GM23338 (cell line): ENCODE results near the gene TTC3. TPM values are rescaled to one million over a fixed set of nuclear protein-coding genes. Genes with fewer than 3 reads are reported as not detected.
A peak's percentile ranks its signal among the peaks of the same experiment; 100 is the strongest.

Experiments
- ATAC-seq: fragments of 200-7000 bp; cut with Tn5 transposase; 3 replicates; pipeline ENCODE4 v1.9.1; 2020
- DNase-seq: peaks from one replicate; pipeline ENCODE4 v3.0.0-alpha.2; 2015; ENCODE audit warnings: low spot score
- H2AFZ ChIP-seq: fragments of 200-600 bp; sonication (generic); 2 replicates; pipeline ENCODE4 v1.8.0; 2016; ENCODE audit warnings: antibody characterized with exemption, mild to moderate bottlenecking, moderate library complexity
- H3F3A ChIP-seq: fragments of 200-600 bp; sonication (generic); replicated peaks from 2 replicates; pipeline ENCODE4 v1.8.0; 2017; ENCODE audit warnings: antibody characterized with exemption, mixed run types, low read depth
- H3K27ac ChIP-seq: fragments of 200-600 bp; sonication (generic); 2 replicates; pipeline ENCODE4 v1.6.1; 2016; ENCODE audit warnings: low read depth
- H3K27me3 ChIP-seq: fragments of 200-600 bp; sonication (generic); 2 replicates; pipeline ENCODE4 v1.8.0; 2016; ENCODE audit warnings: mild to moderate bottlenecking, mixed run types, moderate library complexity; ENCODE audit not compliant: insufficient read depth
- H3K36me3 ChIP-seq: fragments of 200-600 bp; sonication (generic); 2 replicates; pipeline ENCODE4 v1.8.0; 2016; ENCODE audit warnings: mild to moderate bottlenecking; ENCODE audit not compliant: insufficient read depth
- H3K4me1 ChIP-seq: fragments of 200-600 bp; sonication (generic); 2 replicates; pipeline ENCODE4 v1.8.0; 2016; ENCODE audit warnings: mild to moderate bottlenecking, moderate library complexity; ENCODE audit not compliant: insufficient read depth
- H3K4me2 ChIP-seq: fragments of 200-600 bp; sonication (generic); 2 replicates; pipeline ENCODE4 v1.7.1; 2017; ENCODE audit warnings: mixed run types
- H3K4me3 ChIP-seq: fragments of 200-600 bp; sonication (generic); 2 replicates; pipeline ENCODE4 v1.6.1; 2016; ENCODE audit warnings: mixed run types
- H3K79me2 ChIP-seq: fragments of 200-600 bp; sonication (generic); replicated peaks from 2 replicates; pipeline ENCODE4 v1.8.0; 2017; ENCODE audit warnings: mild to moderate bottlenecking; ENCODE audit not compliant: insufficient read depth
- H3K9me2 ChIP-seq: fragments of 200-600 bp; sonication (generic); 2 replicates; pipeline ENCODE4 v1.8.0; 2017; ENCODE audit not compliant: insufficient read depth
- H4K20me1 ChIP-seq: fragments of 200-600 bp; sonication (generic); replicated peaks from 2 replicates; pipeline ENCODE4 v1.8.0; 2017; ENCODE audit warnings: mild to moderate bottlenecking; ENCODE audit not compliant: insufficient read depth
- H3K27ac Mint-ChIP-seq: 2 replicates; pipeline ENCODE4 v1.8.0; 2020; ENCODE audit warnings: inconsistent platforms, mild to moderate bottlenecking, moderate library complexity, mixed read lengths
- H3K27me3 Mint-ChIP-seq: 3 replicates; pipeline ENCODE4 v1.8.0; 2022; ENCODE audit warnings: low read depth, mild to moderate bottlenecking, moderate library complexity, mixed read lengths, inconsistent platforms; ENCODE audit not compliant: insufficient read depth, poor library complexity
- H3K36me3 Mint-ChIP-seq: 3 replicates; pipeline ENCODE4 v1.8.0; 2021; ENCODE audit warnings: low read depth, mild to moderate bottlenecking, inconsistent platforms, moderate library complexity, mixed read lengths
- H3K4me1 Mint-ChIP-seq: 3 replicates; pipeline ENCODE4 v1.8.0; 2020; ENCODE audit warnings: mild to moderate bottlenecking, inconsistent platforms, mixed read lengths
- H3K4me3 Mint-ChIP-seq: 3 replicates; pipeline ENCODE4 v1.8.0; 2021; ENCODE audit warnings: moderate library complexity, mild to moderate bottlenecking, inconsistent platforms, mixed read lengths
- H3K9me3 Mint-ChIP-seq: 3 replicates; pipeline ENCODE4 v1.8.0; 2020; ENCODE audit warnings: moderate library complexity, mild to moderate bottlenecking, inconsistent platforms, mixed read lengths
- CREB1 ChIP-seq: fragments of 250-450 bp; sonication (Bioruptor Pico); IDR thresholded peaks from 2 replicates; pipeline ENCODE4 v1.5.0; 2020; ENCODE audit warnings: low read depth, mild to moderate bottlenecking, moderate library complexity
- EZH2phosphoT487 ChIP-seq: fragments of 200-600 bp; sonication (generic); IDR thresholded peaks from one replicate; pipeline ENCODE4 v1.8.1; 2018; ENCODE audit warnings: antibody characterized with exemption; ENCODE audit not compliant: unreplicated experiment
- JUNB ChIP-seq: IDR thresholded peaks from one replicate; pipeline ENCODE4 v1.6.1; 2016; ENCODE audit warnings: antibody characterized with exemption; ENCODE audit not compliant: unreplicated experiment
- ZNF114 ChIP-seq: fragments of 250-450 bp; sonication (Bioruptor Pico); IDR thresholded peaks from 2 replicates; pipeline ENCODE4 v1.5.0; 2020; ENCODE audit warnings: mild to moderate bottlenecking, moderate library complexity
- polyA plus RNA-seq: library from polyadenylated mRNA; unstranded; fragments of >200 nt; fragmentation: Nextera tagmentation; extraction: Ambion mirVana; gene quantifications from 2 replicates; pipeline ENCODE4 v1.2.1, GENCODE V29; 2016
- total RNA-seq: library from RNA; depleted of rRNA; stranded (reverse); fragments of >200 nt; shearing (Covaris generic); gene quantifications from 2 replicates; pipeline ENCODE4 v1.2.3, GENCODE V29; 2014
- TF ChIP-seq, protein P1 (sequence below), 2 experiments: fragments of 200-600 bp in 1 of 2; sonication (generic) in 1 of 2; conservative IDR thresholded peaks; 2 replicates each; pipeline versions ENCODE4 v1.5.1 to v1.6.1; 2016 to 2017; ENCODE audit warnings: antibody characterized with exemption in 2 of 2, low read depth in 2 of 2, mild to moderate bottlenecking in 2 of 2, moderate library complexity in 1 of 2
- TF ChIP-seq, protein P2 (sequence below): IDR thresholded peaks from one replicate; pipeline ENCODE4 v1.6.1; 2018; ENCODE audit warnings: antibody characterized with exemption; ENCODE audit not compliant: unreplicated experiment
- TF ChIP-seq, protein P3 (sequence below): IDR thresholded peaks from 2 replicates; pipeline ENCODE4 v1.6.1; 2016; ENCODE audit warnings: antibody characterized with exemption

The TTC3 gene
- total and polyA plus RNA-seq, 2 experiments from 2014 or later = 28.9 to 48.6 TPM

DNA sequence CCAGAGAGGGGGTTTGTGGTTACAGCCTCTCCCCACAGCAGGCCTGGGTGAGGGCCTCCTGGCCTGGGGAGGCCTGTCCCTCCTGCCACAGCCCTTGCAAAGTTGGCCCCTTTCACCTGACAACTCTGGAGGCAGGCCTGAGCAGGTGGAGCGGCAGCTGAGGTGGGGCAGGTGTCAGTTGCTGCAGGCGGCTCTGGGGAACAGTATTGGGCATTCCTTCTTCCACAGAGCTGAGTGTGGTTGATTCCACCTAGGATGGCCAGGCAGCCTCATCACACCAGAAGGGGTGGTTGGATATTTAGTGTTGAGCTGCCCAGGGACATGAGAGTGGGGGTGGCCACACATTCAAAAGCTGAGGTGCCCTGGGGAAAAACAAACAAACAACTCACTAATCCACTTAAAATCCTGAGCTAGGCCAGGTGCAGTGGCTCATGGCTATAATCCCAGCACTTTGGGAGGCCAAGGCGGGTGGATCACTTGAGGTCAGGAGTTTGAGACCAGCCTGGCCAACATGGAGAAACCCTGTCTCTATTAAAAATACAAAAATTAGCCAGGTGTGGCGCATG lies 31.3 kb upstream of the TTC3 start:
- no peaks in the 10 kb centered on the region for H3K36me3 Mint-ChIP-seq
- Histone ChIP-seq H3K4me3 (no peak overlapping the region), H3K4me2 (no peak overlapping the region), H3K9me2 (no peaks in the 10 kb centered on the region), H4K20me1 (no peaks in the 10 kb centered on the region), H2AFZ (no peak overlapping the region), H3K27ac (no peak overlapping the region), H3F3A (no peaks in the 10 kb centered on the region), H3K27me3 (peaks cover 56% of the 10 kb centered on the region), H3K4me1 (peaks cover 7% of the 10 kb centered on the region; the same call in 1 of the 2 replicates), H3K36me3 (no peaks in the 10 kb centered on the region), H3K79me2 (no peaks in the 10 kb centered on the region)
- H3K9me3 Mint-ChIP-seq = no peaks in the 10 kb centered on the region
- DNase-seq = no peak
- peak; percentile 59 for ATAC-seq
- no peak overlapping the region for H3K4me3 Mint-ChIP-seq
- H3K27ac Mint-ChIP-seq = no peak overlapping the region
- peaks cover 18% of the 10 kb centered on the region for H3K4me1 Mint-ChIP-seq
- no peak for TF ChIP-seq ZNF114 (CRISPR knock-in tag)
- H3K27me3 Mint-ChIP-seq = peaks cover 32% of the 10 kb centered on the region

DNA sequence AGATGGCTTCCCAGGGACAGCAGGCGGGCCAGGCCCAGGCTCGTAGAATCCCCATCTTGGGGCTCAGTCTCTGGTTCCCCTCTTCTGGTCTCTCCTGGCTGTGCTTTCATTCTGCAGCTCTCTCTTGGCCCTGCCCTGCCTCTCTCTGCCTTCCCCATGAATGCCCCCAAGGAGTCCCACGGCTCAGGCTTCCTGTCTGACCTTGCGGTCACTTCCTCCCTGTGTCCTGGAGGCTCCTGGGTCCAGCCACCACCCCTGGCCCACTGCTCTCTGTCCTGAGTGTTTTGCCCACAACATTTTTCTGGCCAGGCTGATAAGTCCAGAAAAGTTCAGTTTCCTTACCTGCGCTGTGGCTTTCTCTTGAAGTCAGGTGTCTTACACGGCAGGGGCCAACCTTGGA lies 29.2 kb upstream of the TTC3 start:
- Histone ChIP-seq H3K4me3 (no peak overlapping the region), H3K27ac (no peak overlapping the region), H3K36me3 (no peaks in the 10 kb centered on the region), H3F3A (no peaks in the 10 kb centered on the region), H3K79me2 (no peaks in the 10 kb centered on the region), H3K4me1 (peaks cover 14% of the 10 kb centered on the region; the same call in 1 of the 2 replicates), H2AFZ (no peak overlapping the region), H3K27me3 (peaks cover 47% of the 10 kb centered on the region), H3K4me2 (no peak overlapping the region), H3K9me2 (no peaks in the 10 kb centered on the region), H4K20me1 (no peaks in the 10 kb centered on the region)
- TF ChIP-seq, protein P1, sequence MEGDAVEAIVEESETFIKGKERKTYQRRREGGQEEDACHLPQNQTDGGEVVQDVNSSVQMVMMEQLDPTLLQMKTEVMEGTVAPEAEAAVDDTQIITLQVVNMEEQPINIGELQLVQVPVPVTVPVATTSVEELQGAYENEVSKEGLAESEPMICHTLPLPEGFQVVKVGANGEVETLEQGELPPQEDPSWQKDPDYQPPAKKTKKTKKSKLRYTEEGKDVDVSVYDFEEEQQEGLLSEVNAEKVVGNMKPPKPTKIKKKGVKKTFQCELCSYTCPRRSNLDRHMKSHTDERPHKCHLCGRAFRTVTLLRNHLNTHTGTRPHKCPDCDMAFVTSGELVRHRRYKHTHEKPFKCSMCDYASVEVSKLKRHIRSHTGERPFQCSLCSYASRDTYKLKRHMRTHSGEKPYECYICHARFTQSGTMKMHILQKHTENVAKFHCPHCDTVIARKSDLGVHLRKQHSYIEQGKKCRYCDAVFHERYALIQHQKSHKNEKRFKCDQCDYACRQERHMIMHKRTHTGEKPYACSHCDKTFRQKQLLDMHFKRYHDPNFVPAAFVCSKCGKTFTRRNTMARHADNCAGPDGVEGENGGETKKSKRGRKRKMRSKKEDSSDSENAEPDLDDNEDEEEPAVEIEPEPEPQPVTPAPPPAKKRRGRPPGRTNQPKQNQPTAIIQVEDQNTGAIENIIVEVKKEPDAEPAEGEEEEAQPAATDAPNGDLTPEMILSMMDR (conservative IDR thresholded peaks at IDR 0.05; ENCODE audit: low read depth in 2 of 2) = no peak
- TF ChIP-seq CREB1 (CRISPR knock-in tag) = no peak
- TF ChIP-seq JUNB = no peak
- TF ChIP-seq EZH2phosphoT487 = no peak
- TF ChIP-seq ZNF114 (CRISPR knock-in tag) = no peak
- TF ChIP-seq, protein P2, sequence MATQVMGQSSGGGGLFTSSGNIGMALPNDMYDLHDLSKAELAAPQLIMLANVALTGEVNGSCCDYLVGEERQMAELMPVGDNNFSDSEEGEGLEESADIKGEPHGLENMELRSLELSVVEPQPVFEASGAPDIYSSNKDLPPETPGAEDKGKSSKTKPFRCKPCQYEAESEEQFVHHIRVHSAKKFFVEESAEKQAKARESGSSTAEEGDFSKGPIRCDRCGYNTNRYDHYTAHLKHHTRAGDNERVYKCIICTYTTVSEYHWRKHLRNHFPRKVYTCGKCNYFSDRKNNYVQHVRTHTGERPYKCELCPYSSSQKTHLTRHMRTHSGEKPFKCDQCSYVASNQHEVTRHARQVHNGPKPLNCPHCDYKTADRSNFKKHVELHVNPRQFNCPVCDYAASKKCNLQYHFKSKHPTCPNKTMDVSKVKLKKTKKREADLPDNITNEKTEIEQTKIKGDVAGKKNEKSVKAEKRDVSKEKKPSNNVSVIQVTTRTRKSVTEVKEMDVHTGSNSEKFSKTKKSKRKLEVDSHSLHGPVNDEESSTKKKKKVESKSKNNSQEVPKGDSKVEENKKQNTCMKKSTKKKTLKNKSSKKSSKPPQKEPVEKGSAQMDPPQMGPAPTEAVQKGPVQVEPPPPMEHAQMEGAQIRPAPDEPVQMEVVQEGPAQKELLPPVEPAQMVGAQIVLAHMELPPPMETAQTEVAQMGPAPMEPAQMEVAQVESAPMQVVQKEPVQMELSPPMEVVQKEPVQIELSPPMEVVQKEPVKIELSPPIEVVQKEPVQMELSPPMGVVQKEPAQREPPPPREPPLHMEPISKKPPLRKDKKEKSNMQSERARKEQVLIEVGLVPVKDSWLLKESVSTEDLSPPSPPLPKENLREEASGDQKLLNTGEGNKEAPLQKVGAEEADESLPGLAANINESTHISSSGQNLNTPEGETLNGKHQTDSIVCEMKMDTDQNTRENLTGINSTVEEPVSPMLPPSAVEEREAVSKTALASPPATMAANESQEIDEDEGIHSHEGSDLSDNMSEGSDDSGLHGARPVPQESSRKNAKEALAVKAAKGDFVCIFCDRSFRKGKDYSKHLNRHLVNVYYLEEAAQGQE = no peak
- TF ChIP-seq, protein P3, sequence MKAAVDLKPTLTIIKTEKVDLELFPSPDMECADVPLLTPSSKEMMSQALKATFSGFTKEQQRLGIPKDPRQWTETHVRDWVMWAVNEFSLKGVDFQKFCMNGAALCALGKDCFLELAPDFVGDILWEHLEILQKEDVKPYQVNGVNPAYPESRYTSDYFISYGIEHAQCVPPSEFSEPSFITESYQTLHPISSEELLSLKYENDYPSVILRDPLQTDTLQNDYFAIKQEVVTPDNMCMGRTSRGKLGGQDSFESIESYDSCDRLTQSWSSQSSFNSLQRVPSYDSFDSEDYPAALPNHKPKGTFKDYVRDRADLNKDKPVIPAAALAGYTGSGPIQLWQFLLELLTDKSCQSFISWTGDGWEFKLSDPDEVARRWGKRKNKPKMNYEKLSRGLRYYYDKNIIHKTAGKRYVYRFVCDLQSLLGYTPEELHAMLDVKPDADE = no peak
- no peak overlapping the region for H3K4me3 Mint-ChIP-seq
- no peaks in the 10 kb centered on the region for H3K9me3 Mint-ChIP-seq
- H3K36me3 Mint-ChIP-seq = no peaks in the 10 kb centered on the region
- peaks cover 38% of the 10 kb centered on the region for H3K27me3 Mint-ChIP-seq
- no peak for DNase-seq
- H3K27ac Mint-ChIP-seq = no peak overlapping the region; the same call in 1 of the 2 replicates
- no peak for ATAC-seq
- peaks cover 38% of the 10 kb centered on the region for H3K4me1 Mint-ChIP-seq
